HG03575 (cell line): ENCODE measurements around the gene LBHD2.

ENCODE experiments used
- ATAC-seq: cut with Tn5 transposase; IDR thresholded peaks from one replicate; pipeline ENCODE4 v1.9.1; 2021; ENCODE audit not compliant: unreplicated experiment, insufficient number of reproducible peaks, low FRiP score; ENCODE audit errors: extremely low read depth

LBHD2 gene

GRCh38 chr14:103067231-103067954 is 16.6 kb upstream of the LBHD2 start:
- ATAC-seq: no peak

GRCh38 chr14:103068351-103069073 is 15.5 kb upstream of the LBHD2 start:
- no peak for ATAC-seq

- no peak for ATAC-seq
Observed at GRCh38 chr14:103070263-103070885, 13.6 kb upstream of the LBHD2 start.

GRCh38 chr14:103070971-103071542 is 13.0 kb upstream of the LBHD2 start:
- ATAC-seq: no peak

- no peak for ATAC-seq
Observed at GRCh38 chr14:103071544-103072251, 12.3 kb upstream of the LBHD2 start.

- ATAC-seq: no peak
Observed at GRCh38 chr14:103072595-103073366, 11.2 kb upstream of the LBHD2 start.

- no peak for ATAC-seq
Observed at GRCh38 chr14:103073367-103073875, 10.6 kb upstream of the LBHD2 start.

- no peak for ATAC-seq
Observed at GRCh38 chr14:103073876-103074728, 9.9 kb upstream of the LBHD2 start.

GRCh38 chr14:103074729-103075367 is 9.2 kb upstream of the LBHD2 start:
- no peak for ATAC-seq

- ATAC-seq: no peak
Observed at GRCh38 chr14:103078420-103078749, 5.6 kb upstream of the LBHD2 start.

- ATAC-seq: no peak
Observed at GRCh38 chr14:103078860-103079587, 5.0 kb upstream of the LBHD2 start.

- ATAC-seq: no peak
Observed at GRCh38 chr14:103081951-103082350, 2.1 kb upstream of the LBHD2 start.

- no peak for ATAC-seq
Observed at GRCh38 chr14:103085106-103086091, 1.4 kb downstream of the LBHD2 start.

GRCh38 chr14:103086771-103087342 is 2.8 kb downstream of the LBHD2 start:
- ATAC-seq: no peak

GRCh38 chr14:103087343-103087835 is 3.4 kb downstream of the LBHD2 start:
- no peak for ATAC-seq
